HepG2 (cell line): ENCODE data around the gene MXRA7. TPM values are rescaled to one million over a fixed set of nuclear protein-coding genes. Genes with fewer than 3 reads are reported as not detected.

Source experiments
- ATAC-seq: fragments of 200-7000 bp; cut with Tn5 transposase; 3 replicates; pipeline ENCODE4 v1.9.1; 2020; ENCODE audit warnings: mild to moderate bottlenecking, moderate library complexity
- BruUV-seq: library from RNA; stranded (reverse); fragments of 400-500 nt; replicated peaks from 2 replicates; lab custom pipeline; 2021; lab: Mats Ljungman, UMichigan
- CTCF ChIA-PET: fragments of 300-600 bp; formaldehyde crosslinking; extraction: SDS; loops from one replicate; lab custom pipeline; 2021; ENCODE audit warnings: low total read pairs, inconsistent platforms, low intra/inter-chr PET ratio; lab: Yijun Ruan, JAX
- POLR2A ChIA-PET: fragments of 350-600 bp; sonication (Branson Sonifier 250); formaldehyde crosslinking; loops from one replicate; lab custom pipeline; 2020; ENCODE audit warnings: antibody characterized with exemption, inconsistent platforms; lab: Yijun Ruan, JAX
- DNase-seq: peaks from one replicate; pipeline ENCODE4 v3.0.0-alpha.2; 2015; ENCODE audit warnings: low spot score
- FAIRE-seq: peaks from 3 replicates; lab custom pipeline; 2011; peaks lifted over from hg19 to GRCh38; lab: Jason Lieb, UNC
- H2AFZ ChIP-seq: one replicate; pipeline ENCODE4 v1.6.1; 2011; ENCODE audit warnings: low read length, inconsistent platforms
- H3K27ac ChIP-seq: fragments of 300-600 bp; 3 replicates; pipeline ENCODE4 v1.8.0; 2011; ENCODE audit warnings: mixed run types, mild to moderate bottlenecking, mixed read lengths, low read length, inconsistent platforms; ENCODE audit not compliant: insufficient read depth; ENCODE audit errors: extremely low read length
- H3K27me3 ChIP-seq, 2 experiments: fragments of 200-600 bp in 1 of 2; 2 replicates in 1 of 2; 3 replicates in 1 of 2; pipeline versions ENCODE4 v1.6.0 to v1.8.0; 2011; ENCODE audit warnings: low read length in 2 of 2, mild to moderate bottlenecking in 2 of 2, moderate library complexity in 2 of 2, inconsistent platforms in 1 of 2; ENCODE audit not compliant: insufficient read depth in 2 of 2, control insufficient read depth in 1 of 2
- H3K36me3 ChIP-seq, 2 experiments: fragments of 200-600 bp in 1 of 2; replicated peaks in 1 of 2; 2 replicates in 1 of 2; 3 replicates in 1 of 2; pipeline versions ENCODE4 v1.5.1 to v1.8.0; 2011; ENCODE audit warnings: low read length in 2 of 2, inconsistent platforms in 1 of 2; ENCODE audit not compliant: insufficient read depth in 2 of 2, control insufficient read depth in 1 of 2
- H3K4me1 ChIP-seq: 2 replicates; pipeline ENCODE4 v1.5.1; 2012; ENCODE audit warnings: low read length, inconsistent platforms; ENCODE audit not compliant: insufficient read depth
- H3K4me2 ChIP-seq: 2 replicates; pipeline ENCODE4 v1.6.0; 2011; ENCODE audit warnings: low read depth, low read length, inconsistent platforms
- H3K4me3 ChIP-seq, 3 experiments: fragments of 200-600 bp in 1 of 3; sonication (generic), shearing (Covaris generic) in 1 of 3; replicated peaks in 1 of 3; 2 replicates each; pipeline ENCODE4 v1.5.1; 2011 to 2016; ENCODE audit warnings: low read length in 3 of 3, inconsistent platforms in 2 of 3, low read depth in 2 of 3, mild to moderate bottlenecking in 2 of 3, control low read depth in 1 of 3, mixed read lengths in 1 of 3; ENCODE audit not compliant: insufficient read depth in 1 of 3
- H3K79me2 ChIP-seq: one replicate; pipeline ENCODE4 v1.6.1; 2011; ENCODE audit warnings: low read length, inconsistent platforms; ENCODE audit not compliant: insufficient read depth
- H3K9ac ChIP-seq: 2 replicates; pipeline ENCODE4 v1.6.0; 2011; ENCODE audit warnings: mild to moderate bottlenecking, low read depth, low read length, inconsistent platforms; ENCODE audit not compliant: insufficient read depth
- H3K9me3 ChIP-seq: 2 replicates; pipeline ENCODE4 v1.5.1; 2012; ENCODE audit warnings: mild to moderate bottlenecking, low read length
- H4K20me1 ChIP-seq: 2 replicates; pipeline ENCODE4 v1.6.0; 2011; ENCODE audit warnings: inconsistent platforms, mild to moderate bottlenecking, low read length, moderate library complexity; ENCODE audit not compliant: insufficient read depth
- CEBPB ChIP-seq: IDR thresholded peaks from 2 replicates; pipeline ENCODE4 v1.6.1; 2011; ENCODE audit warnings: low read depth, low read length, improper control_type of control experiment, borderline replicate concordance
- GATAD2A ChIP-seq: IDR thresholded peaks from 2 replicates; pipeline ENCODE4 v1.6.1; 2016
- IKZF4 ChIP-seq: sonication (generic); formaldehyde crosslinking; IDR thresholded peaks from 2 replicates; pipeline ENCODE4 v1.5.1; 2020; ENCODE audit warnings: borderline replicate concordance, mild to moderate bottlenecking, low read depth, missing genetic modification reagents; ENCODE audit errors: not compliant biosample characterization
- MED13 ChIP-seq: sonication (generic); formaldehyde crosslinking; IDR thresholded peaks from 2 replicates; pipeline ENCODE4 v1.5.0; 2020; ENCODE audit warnings: missing genetic modification reagents
- NFYC ChIP-seq: IDR thresholded peaks from 2 replicates; pipeline ENCODE4 v1.6.1; 2016; ENCODE audit warnings: missing genetic modification reagents, missing compliant biosample characterization
- ZNF256 ChIP-seq: sonication (generic); formaldehyde crosslinking; conservative IDR thresholded peaks from 2 replicates; pipeline ENCODE4 v1.4.0; 2020; ENCODE audit warnings: missing genetic modification reagents
- ZNF883 ChIP-seq: sonication (generic); formaldehyde crosslinking; IDR thresholded peaks from 2 replicates; pipeline ENCODE4 v1.5.1; 2020; ENCODE audit warnings: mild to moderate bottlenecking, missing genetic modification reagents; ENCODE audit errors: not compliant biosample characterization
- WGBS: methylation state at CpG from one replicate; pipeline ENCODE4 v1.1.6; 2017; ENCODE audit warnings: low lambda C conversion rate; 5-methylcytosine and 5-hydroxymethylcytosine counted together
- in situ Hi-C: cut with HindIII; loops from 2 replicates; pipeline ENCODE4 v1.10.0; 2017; ENCODE audit warnings: low pct_unique_long_range_greater_than_20kb; ENCODE audit not compliant: extremely low pct_ligation_motif_present
- intact Hi-C: fragments of 100-400 bp; cut with micrococcal nuclease; formaldehyde crosslinking; loops from one replicate; pipeline ENCODE4 v1.10.0; 2022; ENCODE audit not compliant: unreplicated experiment
- polyA plus RNA-seq, 8 experiments: library from polyadenylated mRNA; depleted of rRNA in 3 of 8; stranded (reverse) in 7 of 8; unstranded in 1 of 8; fragments of >200 nt; fragmentation: Illumina TruSeq in 4 of 8; extraction: Trizol in 4 of 8; gene quantifications; 2 replicates each; pipeline versions ENCODE4 v1.2.1 to v1.2.3, GENCODE V29; 2011 to 2016; ENCODE audit warnings: low read depth in 4 of 8, missing spikeins in 1 of 8, mixed read lengths in 1 of 8; ENCODE audit not compliant: insufficient read depth in 1 of 8
- total RNA-seq, 5 experiments: library from RNA; depleted of rRNA; stranded (reverse); fragments of >200 nt; fragmentation: Illumina TruSeq; extraction: Trizol; gene quantifications; 2 replicates each; pipeline ENCODE4 v1.2.3, GENCODE V29; 2016; ENCODE audit warnings: low read depth in 1 of 5
- TF ChIP-seq, protein P1 (sequence below): sonication (generic); formaldehyde crosslinking; IDR thresholded peaks from 2 replicates; pipeline ENCODE4 v1.4.0; 2020; ENCODE audit warnings: missing genetic modification reagents, borderline replicate concordance
- TF ChIP-seq, protein P2 (sequence below), 2 experiments: sonication (generic) in 1 of 2; formaldehyde crosslinking in 1 of 2; IDR thresholded peaks; 2 replicates each; pipeline versions ENCODE4 v1.4.0 to v1.6.1; 2018 to 2020; ENCODE audit warnings: missing genetic modification reagents in 2 of 2, borderline replicate concordance in 1 of 2, low read depth in 1 of 2, mild to moderate bottlenecking in 1 of 2, missing biosample characterization in 1 of 2
- TF ChIP-seq, protein P3 (sequence below): IDR thresholded peaks from 2 replicates; pipeline ENCODE4 v1.6.1; 2012; ENCODE audit warnings: low read length, improper control_type of control experiment
- TF ChIP-seq, protein P4 (sequence below): IDR thresholded peaks from 2 replicates; pipeline ENCODE4 v1.6.1; 2012; ENCODE audit warnings: inconsistent platforms
- TF ChIP-seq, protein P5 (sequence below): sonication (generic); formaldehyde crosslinking; IDR thresholded peaks from 2 replicates; pipeline ENCODE4 v1.4.0; 2020; ENCODE audit warnings: missing genetic modification reagents, borderline replicate concordance

The MXRA7 gene
- total and polyA plus RNA-seq, 2 of the 13 experiments (the other 11 are each of a cell fraction or from before 2014, with no cell fraction given): 44.8 to 112 TPM

DNA sequence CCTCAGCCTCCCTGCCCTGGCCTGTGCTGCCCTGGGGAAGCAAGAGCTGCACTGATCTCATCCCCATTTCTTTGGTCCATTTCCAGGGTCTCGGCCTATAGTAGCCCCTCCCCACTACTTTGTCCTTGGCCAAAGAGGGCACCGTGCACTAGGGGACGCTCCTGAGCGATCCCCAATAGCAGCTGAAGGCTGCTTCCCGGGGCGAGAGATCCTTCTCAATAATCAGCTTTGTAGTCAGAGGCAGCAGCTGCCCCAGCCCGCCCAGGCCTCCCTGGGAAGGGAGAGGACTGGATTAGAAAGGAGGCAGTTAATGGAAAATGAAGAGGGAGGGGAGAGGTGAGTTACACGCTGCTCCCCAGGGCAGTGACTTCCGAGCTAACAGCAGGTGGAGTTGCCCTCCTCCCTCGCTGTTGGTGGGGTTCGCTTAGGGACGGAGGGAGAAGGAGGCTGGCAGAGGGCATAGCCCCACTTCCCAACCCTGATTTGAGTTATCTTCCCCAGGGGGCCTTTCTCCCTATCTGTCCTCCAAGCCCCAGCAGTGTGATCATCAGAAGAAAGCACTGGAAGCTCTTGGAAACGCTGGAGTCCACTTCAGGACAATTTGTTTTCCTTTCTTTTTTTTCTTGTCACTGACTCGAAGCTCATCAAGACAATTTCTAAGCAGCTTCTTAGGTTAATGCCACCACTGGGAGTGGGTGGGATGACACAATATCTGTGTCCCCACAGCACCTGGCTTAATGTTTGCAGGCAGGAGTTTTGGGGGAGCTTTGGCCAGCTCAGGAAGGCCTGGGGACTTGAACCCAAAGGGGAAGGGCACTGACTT lies 2.6 kb downstream of the MXRA7 start:
- Histone ChIP-seq H2AFZ (no peak overlapping the region), H3K27me3 (no peaks in the 10 kb centered on the region), H3K4me2 (peak overlapping the region; percentile 82), H3K9me3 (no peaks in the 10 kb centered on the region), H3K36me3 (no peaks in the 10 kb centered on the region; a peak in 1 of 5 replicates), H3K27ac (no peak overlapping the region), H3K4me1 (peaks cover 46% of the 10 kb centered on the region), H3K4me3 (peak overlapping the region in 1 of 3 experiments; percentile 76; a peak in 1 of 6 replicates), H3K9ac (peak overlapping the region; percentile 69; the same call in 1 of the 2 replicates), H3K79me2 (peaks cover 34% of the 10 kb centered on the region), H4K20me1 (no peaks in the 10 kb centered on the region)
- ATAC-seq (peak; percentile 48), FAIRE-seq (peak; percentile 39), DNase-seq (peak; percentile 41)
- intact Hi-C loops (loop anchor here (10.0 kb wide), 1 partner anchor 153 kb away; no protein-coding TSS in a partner anchor), in situ Hi-C loops (no loop called here)
- CTCF ChIA-PET: no interaction called here
- no TSS peak for BruUV-seq
- WGBS: 47% methylated on average over 14 of the region's 14 CpGs
- POLR2A ChIA-PET: interaction anchor here (0.5 to 1.7 kb wide), 7 partner anchors 11 to 36 kb away, joined by 3 to 8 read pairs (median 4); partner anchors contain the start of genes JMJD6, METTL23, MFSD11 and SRSF2
- TF ChIP-seq CEBPB (no peak), IKZF4 (CRISPR knock-in tag) (no peak), MED13 (CRISPR knock-in tag) (no peak), NFYC (CRISPR knock-in tag) (no peak), ZNF883 (CRISPR knock-in tag) (no peak), ZNF256 (CRISPR knock-in tag) (no peak), GATAD2A (CRISPR knock-in tag) (peak; percentile 50; the same call in 1 of the 2 replicates)
- TF ChIP-seq, protein P1, sequence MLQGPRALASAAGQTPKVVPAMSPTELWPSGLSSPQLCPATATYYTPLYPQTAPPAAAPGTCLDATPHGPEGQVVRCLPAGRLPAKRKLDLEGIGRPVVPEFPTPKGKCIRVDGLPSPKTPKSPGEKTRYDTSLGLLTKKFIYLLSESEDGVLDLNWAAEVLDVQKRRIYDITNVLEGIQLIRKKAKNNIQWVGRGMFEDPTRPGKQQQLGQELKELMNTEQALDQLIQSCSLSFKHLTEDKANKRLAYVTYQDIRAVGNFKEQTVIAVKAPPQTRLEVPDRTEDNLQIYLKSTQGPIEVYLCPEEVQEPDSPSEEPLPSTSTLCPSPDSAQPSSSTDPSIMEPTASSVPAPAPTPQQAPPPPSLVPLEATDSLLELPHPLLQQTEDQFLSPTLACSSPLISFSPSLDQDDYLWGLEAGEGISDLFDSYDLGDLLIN (CRISPR knock-in tag): no peak
- TF ChIP-seq, protein P2, sequence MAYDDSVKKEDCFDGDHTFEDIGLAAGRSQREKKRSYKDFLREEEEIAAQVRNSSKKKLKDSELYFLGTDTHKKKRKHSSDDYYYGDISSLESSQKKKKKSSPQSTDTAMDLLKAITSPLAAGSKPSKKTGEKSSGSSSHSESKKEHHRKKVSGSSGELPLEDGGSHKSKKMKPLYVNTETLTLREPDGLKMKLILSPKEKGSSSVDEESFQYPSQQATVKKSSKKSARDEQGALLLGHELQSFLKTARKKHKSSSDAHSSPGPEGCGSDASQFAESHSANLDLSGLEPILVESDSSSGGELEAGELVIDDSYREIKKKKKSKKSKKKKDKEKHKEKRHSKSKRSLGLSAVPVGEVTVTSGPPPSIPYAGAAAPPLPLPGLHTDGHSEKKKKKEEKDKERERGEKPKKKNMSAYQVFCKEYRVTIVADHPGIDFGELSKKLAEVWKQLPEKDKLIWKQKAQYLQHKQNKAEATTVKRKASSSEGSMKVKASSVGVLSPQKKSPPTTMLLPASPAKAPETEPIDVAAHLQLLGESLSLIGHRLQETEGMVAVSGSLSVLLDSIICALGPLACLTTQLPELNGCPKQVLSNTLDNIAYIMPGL (CRISPR knock-in tag; IDR thresholded peaks at IDR 0.05; ENCODE audit: borderline replicate concordance in 1 of 2, low read depth in 1 of 2): peak; percentile 38 to 49; a peak in 2 of 4 replicates
- TF ChIP-seq, protein P3, sequence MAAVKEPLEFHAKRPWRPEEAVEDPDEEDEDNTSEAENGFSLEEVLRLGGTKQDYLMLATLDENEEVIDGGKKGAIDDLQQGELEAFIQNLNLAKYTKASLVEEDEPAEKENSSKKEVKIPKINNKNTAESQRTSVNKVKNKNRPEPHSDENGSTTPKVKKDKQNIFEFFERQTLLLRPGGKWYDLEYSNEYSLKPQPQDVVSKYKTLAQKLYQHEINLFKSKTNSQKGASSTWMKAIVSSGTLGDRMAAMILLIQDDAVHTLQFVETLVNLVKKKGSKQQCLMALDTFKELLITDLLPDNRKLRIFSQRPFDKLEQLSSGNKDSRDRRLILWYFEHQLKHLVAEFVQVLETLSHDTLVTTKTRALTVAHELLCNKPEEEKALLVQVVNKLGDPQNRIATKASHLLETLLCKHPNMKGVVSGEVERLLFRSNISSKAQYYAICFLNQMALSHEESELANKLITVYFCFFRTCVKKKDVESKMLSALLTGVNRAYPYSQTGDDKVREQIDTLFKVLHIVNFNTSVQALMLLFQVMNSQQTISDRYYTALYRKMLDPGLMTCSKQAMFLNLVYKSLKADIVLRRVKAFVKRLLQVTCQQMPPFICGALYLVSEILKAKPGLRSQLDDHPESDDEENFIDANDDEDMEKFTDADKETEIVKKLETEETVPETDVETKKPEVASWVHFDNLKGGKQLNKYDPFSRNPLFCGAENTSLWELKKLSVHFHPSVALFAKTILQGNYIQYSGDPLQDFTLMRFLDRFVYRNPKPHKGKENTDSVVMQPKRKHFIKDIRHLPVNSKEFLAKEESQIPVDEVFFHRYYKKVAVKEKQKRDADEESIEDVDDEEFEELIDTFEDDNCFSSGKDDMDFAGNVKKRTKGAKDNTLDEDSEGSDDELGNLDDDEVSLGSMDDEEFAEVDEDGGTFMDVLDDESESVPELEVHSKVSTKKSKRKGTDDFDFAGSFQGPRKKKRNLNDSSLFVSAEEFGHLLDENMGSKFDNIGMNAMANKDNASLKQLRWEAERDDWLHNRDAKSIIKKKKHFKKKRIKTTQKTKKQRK: no peak
- TF ChIP-seq, protein P4, sequence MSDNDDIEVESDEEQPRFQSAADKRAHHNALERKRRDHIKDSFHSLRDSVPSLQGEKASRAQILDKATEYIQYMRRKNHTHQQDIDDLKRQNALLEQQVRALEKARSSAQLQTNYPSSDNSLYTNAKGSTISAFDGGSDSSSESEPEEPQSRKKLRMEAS: peak; percentile 33
- TF ChIP-seq, protein P5, sequence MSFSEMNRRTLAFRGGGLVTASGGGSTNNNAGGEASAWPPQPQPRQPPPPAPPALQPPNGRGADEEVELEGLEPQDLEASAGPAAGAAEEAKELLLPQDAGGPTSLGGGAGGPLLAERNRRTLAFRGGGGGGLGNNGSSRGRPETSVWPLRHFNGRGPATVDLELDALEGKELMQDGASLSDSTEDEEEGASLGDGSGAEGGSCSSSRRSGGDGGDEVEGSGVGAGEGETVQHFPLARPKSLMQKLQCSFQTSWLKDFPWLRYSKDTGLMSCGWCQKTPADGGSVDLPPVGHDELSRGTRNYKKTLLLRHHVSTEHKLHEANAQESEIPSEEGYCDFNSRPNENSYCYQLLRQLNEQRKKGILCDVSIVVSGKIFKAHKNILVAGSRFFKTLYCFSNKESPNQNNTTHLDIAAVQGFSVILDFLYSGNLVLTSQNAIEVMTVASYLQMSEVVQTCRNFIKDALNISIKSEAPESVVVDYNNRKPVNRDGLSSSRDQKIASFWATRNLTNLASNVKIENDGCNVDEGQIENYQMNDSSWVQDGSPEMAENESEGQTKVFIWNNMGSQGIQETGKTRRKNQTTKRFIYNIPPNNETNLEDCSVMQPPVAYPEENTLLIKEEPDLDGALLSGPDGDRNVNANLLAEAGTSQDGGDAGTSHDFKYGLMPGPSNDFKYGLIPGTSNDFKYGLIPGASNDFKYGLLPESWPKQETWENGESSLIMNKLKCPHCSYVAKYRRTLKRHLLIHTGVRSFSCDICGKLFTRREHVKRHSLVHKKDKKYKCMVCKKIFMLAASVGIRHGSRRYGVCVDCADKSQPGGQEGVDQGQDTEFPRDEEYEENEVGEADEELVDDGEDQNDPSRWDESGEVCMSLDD (CRISPR knock-in tag): no peak
